GM19193 (cell line): ENCODE results near the gene CHRNA4.

ENCODE experiments used
- POLR2A ChIP-seq: IDR thresholded peaks from 4 replicates; pipeline ENCODE4 v1.6.1; 2011; ENCODE audit not compliant: insufficient read depth, insufficient read length; ENCODE audit errors: extremely low read depth

CHRNA4 gene

DNA sequence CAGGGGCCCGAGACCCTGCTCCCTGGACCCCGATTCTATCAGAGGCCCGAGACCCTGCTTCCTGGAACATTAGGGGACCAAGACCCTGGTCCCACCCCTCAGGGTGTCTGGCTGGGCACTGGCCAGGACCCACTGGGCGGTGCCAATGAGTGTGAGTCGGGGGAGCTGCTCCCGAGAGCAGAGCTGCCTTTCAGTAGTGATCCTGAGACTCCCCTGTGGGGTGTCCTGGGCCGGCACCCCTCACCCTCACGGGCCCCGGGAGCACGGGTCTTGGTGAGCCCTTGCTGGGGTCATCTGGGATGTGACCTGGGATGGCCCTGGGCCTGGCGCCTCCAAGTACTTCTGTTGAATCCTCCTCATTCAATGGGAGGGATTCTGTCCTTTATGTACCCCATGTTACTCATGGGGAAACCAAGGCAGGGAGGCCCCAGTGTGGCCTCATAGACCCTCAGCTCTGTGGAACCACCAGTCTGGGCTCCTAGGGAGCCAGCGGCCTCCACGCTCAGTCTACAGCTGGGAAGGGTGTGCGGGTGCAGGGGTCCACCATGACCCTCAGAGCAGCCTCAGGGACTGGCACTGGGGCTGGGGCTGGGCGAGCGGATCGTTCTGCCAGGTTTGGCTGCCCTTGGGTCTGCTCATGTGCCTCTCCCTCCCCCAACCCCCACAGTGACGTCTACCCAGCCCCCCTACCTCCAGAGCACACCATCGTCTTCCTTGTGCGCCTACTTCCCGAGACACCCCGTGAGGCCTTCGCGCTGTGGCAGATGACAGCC lies 42.6 kb downstream of the CHRNA4 start:
- TF ChIP-seq POLR2A = no peak

- TF ChIP-seq POLR2A = no peak
Observed at GRCh38 chr20:63317601-63318291, 43.4 kb downstream of the CHRNA4 start.

GRCh38 chr20:63317061-63317460 lies 44.1 kb downstream of the CHRNA4 start:
- no peak for TF ChIP-seq POLR2A

DNA sequence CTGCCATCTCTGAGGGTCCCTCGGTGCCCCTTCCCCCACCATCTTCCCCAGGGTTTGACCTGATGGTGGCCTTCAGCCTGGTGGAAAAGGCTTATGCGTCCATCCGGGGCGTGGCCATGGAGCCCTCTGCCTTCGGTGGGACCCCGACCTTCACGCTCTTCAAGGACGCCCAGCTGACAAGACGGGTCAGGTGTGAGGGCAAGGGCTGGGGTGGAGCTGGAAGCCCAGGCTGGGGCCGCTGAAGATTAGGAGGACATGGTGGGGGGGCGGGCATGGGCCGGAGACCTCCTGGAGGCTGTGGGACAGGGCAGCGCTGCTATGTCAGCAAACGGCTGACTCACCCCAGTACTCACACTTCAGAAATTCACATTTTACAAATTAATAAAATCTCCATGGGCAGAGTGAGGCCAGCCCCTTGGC lies 44.6 kb downstream of the CHRNA4 start:
- no peak for TF ChIP-seq POLR2A

- TF ChIP-seq POLR2A = no peak
Observed at GRCh38 chr20:63315731-63316491, 45.2 kb downstream of the CHRNA4 start.

GRCh38 chr20:63315240-63315689 lies 45.9 kb downstream of the CHRNA4 start:
- TF ChIP-seq POLR2A = no peak

- TF ChIP-seq POLR2A = no peak
Observed at GRCh38 chr20:63314566-63315239, 46.4 kb downstream of the CHRNA4 start.

DNA sequence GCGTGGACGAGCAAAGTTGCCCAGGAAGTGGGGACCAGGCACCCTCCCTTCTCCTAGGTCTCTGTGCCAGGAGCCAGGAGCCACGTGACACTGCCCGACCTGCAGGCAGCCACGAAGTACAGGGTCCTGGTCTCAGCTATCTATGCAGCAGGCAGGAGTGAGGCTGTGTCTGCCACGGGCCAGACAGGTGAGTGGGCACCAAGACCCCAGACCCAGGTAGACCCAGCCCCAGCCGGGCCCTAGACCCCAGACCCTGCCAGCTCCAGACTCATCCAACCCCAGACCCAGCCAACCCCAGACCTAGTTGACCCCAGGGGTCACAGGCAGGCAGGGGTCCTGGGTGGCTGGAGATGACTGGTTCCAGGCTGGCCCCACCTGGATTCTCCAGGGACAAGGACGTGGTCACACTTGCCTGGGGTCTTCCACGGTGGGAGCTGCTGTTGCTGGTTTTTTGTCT lies 47.1 kb downstream of the CHRNA4 start:
- TF ChIP-seq POLR2A = no peak

GRCh38 chr20:63313349-63314014 lies 47.7 kb downstream of the CHRNA4 start:
- no peak for TF ChIP-seq POLR2A

- TF ChIP-seq POLR2A = no peak
Observed at GRCh38 chr20:63312690-63313348, 48.3 kb downstream of the CHRNA4 start.

- TF ChIP-seq POLR2A = no peak
Observed at GRCh38 chr20:63312273-63312672, 48.9 kb downstream of the CHRNA4 start.

- no peak for TF ChIP-seq POLR2A
Observed at GRCh38 chr20:63311833-63312243, 49.3 kb downstream of the CHRNA4 start.

- TF ChIP-seq POLR2A = no peak
Observed at GRCh38 chr20:63311186-63311832, 49.8 kb downstream of the CHRNA4 start.

GRCh38 chr20:63310265-63310991 lies 50.7 kb downstream of the CHRNA4 start:
- TF ChIP-seq POLR2A = no peak
